Psoas muscle (tissue), 8 donors: ENCODE measurements around the gene GDPD3. TPM values are rescaled to one million over a fixed set of nuclear protein-coding genes. Genes with fewer than 3 reads are reported as not detected.
A peak's percentile ranks its signal among the peaks of the same experiment; 100 is the strongest.

Source experiments
- ATAC-seq, 4 donors: fragments of 200-7000 bp; cut with Tn5 transposase; one replicate each; pipeline ENCODE4 v1.9.1; 2020; ENCODE audit warnings: moderate library complexity in 3 of 4, mild to moderate bottlenecking in 2 of 4
- DNase-seq, 2 donors: peaks; one replicate each; pipeline ENCODE4 v3.0.0-alpha.2; 2020
- H3K27ac ChIP-seq: fragments of 200-600 bp; one replicate; pipeline ENCODE4 v1.8.0; 2022
- H3K27me3 ChIP-seq, 3 donors: fragments of 200-600 bp in 1 of 3; one replicate each; pipeline versions ENCODE4 v1.6.1 to v1.8.0; 2013 to 2022; ENCODE audit warnings: low read length in 2 of 3, mild to moderate bottlenecking in 2 of 3, moderate library complexity in 1 of 3; ENCODE audit not compliant: insufficient read depth in 3 of 3
- H3K36me3 ChIP-seq, 2 donors: fragments of 200-600 bp in 1 of 2; one replicate each; pipeline versions ENCODE4 v1.6.1 to v1.8.0; 2013 to 2022; ENCODE audit warnings: low read depth in 1 of 2, mild to moderate bottlenecking in 1 of 2, moderate library complexity in 1 of 2; ENCODE audit not compliant: insufficient read depth in 1 of 2
- H3K4me1 ChIP-seq: fragments of 200-600 bp; one replicate; pipeline ENCODE4 v1.8.0; 2022
- H3K4me3 ChIP-seq: fragments of 200-600 bp; one replicate; pipeline ENCODE4 v1.8.0; 2022; ENCODE audit warnings: mild to moderate bottlenecking
- H3K9me3 ChIP-seq: fragments of 200-600 bp; one replicate; pipeline ENCODE4 v1.8.0; 2022
- WGBS, 3 donors: extraction: QIAGEN DNeasy Blood & Tissue Kit; methylation state at CpG; one replicate each; pipeline versions ENCODE4 v1.1.6 to v1.1.7; 2013; 5-methylcytosine and 5-hydroxymethylcytosine counted together
- intact Hi-C, 2 donors: fragments of 100-400 bp; cut with DNase I; formaldehyde crosslinking; loops; one replicate each; pipeline versions ENCODE4 v1.11.0 to v1.14.2; 2022
- polyA plus RNA-seq, 3 donors: library from polyadenylated mRNA; stranded (reverse); fragments of 200-250 nt; gene quantifications; one replicate each; pipeline ENCODE4 v1.2.3, GENCODE V29; 2013
- total RNA-seq, 4 donors: library from RNA; stranded (reverse); fragmentation: NEBNext Ultra II Directional in 2 of 4; extraction: Animal tissue kit (Norgen Biotek cat#: 25700) in 2 of 4; gene quantifications; one replicate each; pipeline versions ENCODE4 v1.2.1 to v1.2.4, GENCODE V29; 2021 to 2023
- TF ChIP-seq, protein P1 (sequence below): fragments of 200-600 bp; IDR thresholded peaks from one replicate; pipeline ENCODE4 v1.8.0; 2022; ENCODE audit warnings: antibody characterized with exemption
- donor health status: healthy with polysubstance abuse.
- donor health status: DM: no; HTN: no; CAD: no; lungs with moderate emphysema.
- donor health status: Bipolar disorder and iron deficiency.
- donor health status: healthy.
- donor health status: DM: yes; HTN: yes; CAD: no.
- donor health status: DM: no; HTN: no; CAD: no.
- donor health status: DM: no; HTN: no; CAD: no.
- donor health status: DM: yes; HTN: yes; CAD: no.

GDPD3 gene
- total and polyA plus RNA-seq, 7 donors, result 0.48 to 3.1 (median 0.89) TPM

DNA sequence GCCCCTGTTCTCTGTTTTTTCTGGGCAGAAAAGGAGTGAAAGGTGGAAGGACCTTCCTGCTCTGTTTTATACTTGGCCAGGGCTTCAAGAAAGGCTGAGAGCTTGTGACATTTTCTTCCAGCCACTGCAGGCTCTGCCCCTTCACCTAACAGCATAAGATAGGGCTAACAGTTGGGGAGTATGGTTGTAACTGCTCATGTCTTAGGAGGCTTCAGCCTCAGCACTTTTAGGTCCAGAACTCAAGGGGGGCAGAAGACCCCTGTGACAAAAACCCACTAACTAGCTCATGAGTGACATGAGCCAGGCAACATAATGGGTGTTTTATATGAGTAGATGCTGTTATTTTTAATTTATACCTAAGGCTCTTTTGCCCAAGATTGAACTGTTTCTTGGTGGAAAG, 42.8 kb downstream of the GDPD3 start:
- intact Hi-C loops, result no loop called here
- TF ChIP-seq, protein P1, sequence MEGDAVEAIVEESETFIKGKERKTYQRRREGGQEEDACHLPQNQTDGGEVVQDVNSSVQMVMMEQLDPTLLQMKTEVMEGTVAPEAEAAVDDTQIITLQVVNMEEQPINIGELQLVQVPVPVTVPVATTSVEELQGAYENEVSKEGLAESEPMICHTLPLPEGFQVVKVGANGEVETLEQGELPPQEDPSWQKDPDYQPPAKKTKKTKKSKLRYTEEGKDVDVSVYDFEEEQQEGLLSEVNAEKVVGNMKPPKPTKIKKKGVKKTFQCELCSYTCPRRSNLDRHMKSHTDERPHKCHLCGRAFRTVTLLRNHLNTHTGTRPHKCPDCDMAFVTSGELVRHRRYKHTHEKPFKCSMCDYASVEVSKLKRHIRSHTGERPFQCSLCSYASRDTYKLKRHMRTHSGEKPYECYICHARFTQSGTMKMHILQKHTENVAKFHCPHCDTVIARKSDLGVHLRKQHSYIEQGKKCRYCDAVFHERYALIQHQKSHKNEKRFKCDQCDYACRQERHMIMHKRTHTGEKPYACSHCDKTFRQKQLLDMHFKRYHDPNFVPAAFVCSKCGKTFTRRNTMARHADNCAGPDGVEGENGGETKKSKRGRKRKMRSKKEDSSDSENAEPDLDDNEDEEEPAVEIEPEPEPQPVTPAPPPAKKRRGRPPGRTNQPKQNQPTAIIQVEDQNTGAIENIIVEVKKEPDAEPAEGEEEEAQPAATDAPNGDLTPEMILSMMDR, result no peak
- ATAC-seq (no peak), DNase-seq (no peak)
- Histone ChIP-seq H3K4me3 (peak overlapping the region; percentile 91), H3K4me1 (peaks cover 35% of the 10 kb centered on the region), H3K27ac (peak overlapping the region; percentile 99), H3K36me3 (peaks cover 13 to 70% of the 10 kb centered on the region in 2 donors), H3K9me3 (no peaks in the 10 kb centered on the region), H3K27me3 (no peaks in the 10 kb centered on the region)

DNA sequence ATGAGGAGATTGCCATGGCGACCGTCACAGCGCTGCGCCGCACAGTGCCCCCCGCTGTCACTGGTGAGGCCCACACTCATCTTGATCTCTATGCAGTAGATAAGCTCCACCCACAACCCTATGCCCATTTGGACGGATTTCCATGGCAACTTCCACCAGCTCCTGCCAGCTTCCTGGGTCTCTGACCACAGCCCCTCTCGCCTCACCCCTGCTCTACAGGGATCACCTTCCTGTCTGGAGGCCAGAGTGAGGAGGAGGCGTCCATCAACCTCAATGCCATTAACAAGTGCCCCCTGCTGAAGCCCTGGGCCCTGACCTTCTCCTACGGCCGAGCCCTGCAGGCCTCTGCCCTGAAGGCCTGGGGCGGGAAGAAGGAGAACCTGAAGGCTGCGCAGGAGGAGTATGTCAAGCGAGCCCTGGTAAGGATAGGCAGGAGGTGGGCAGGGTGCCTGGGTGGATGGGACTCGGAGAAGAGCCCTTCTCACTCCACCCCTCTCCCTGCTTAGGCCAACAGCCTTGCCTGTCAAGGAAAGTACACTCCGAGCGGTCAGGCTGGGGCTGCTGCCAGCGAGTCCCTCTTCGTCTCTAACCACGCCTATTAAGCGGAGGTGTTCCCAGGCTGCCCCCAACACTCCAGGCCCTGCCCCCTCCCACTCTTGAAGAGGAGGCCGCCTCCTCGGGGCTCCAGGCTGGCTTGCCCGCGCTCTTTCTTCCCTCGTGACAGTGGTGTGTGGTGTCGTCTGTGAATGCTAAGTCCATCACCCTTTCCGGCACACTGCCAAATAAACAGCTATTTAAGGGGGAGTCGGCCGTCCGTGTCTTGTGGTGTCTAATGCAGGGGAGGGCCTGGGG, 43.5 kb downstream of the GDPD3 start:
- TF ChIP-seq, protein P1, result no peak
- Histone ChIP-seq H3K36me3 (peaks cover 13 to 70% of the 10 kb centered on the region in 2 donors), H3K4me3 (peak overlapping the region; percentile 91), H3K9me3 (no peaks in the 10 kb centered on the region), H3K4me1 (peaks cover 35% of the 10 kb centered on the region), H3K27ac (peak overlapping the region; percentile 99), H3K27me3 (no peaks in the 10 kb centered on the region)
- no peak for ATAC-seq
- peak in 1 of 2 donors; percentile 77 for DNase-seq
- intact Hi-C loops, result loop anchor here in 1 of 2 donors (10.0 kb wide), 1 partner anchor 55 kb away; the partner anchor contains the start of gene MAPK3
- WGBS, 3 donors, result 40 to 62% (median 43%) methylated on average over 31 of the region's 31 CpGs

DNA sequence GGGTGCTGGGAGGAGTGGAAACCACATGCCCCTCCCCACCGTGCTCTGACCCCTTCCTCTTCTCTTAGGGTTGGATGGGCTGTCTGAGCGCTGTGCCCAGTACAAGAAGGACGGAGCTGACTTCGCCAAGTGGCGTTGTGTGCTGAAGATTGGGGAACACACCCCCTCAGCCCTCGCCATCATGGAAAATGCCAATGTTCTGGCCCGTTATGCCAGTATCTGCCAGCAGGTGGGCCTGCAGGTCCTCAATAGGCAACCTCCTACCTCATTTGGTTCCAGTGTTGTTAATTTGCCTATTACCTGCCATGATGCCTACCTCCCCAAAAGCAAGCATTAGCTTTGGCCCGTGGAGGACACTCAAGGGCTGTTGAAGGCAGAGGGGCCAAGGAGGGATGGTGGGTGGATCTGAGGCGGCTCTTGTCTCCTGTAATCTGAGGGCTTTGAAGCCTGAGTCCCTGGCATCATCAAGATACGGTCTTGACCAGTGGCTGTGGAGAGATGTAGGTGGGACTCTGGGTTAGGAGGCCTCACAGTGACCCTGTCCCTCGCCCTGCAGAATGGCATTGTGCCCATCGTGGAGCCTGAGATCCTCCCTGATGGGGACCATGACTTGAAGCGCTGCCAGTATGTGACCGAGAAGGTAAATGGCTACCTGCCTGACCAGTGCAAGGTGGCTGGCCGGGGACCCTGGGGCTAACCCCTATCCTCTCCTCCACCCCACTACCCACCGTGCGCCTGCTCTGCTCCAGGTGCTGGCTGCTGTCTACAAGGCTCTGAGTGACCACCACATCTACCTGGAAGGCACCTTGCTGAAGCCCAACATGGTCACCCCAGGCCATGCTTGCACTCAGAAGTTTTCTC, 44.4 kb downstream of the GDPD3 start:
- WGBS, 3 donors, result 50 to 77% (median 53%) methylated on average over 16 to 17 of the region's 17 CpGs
- Histone ChIP-seq H3K4me1 (peaks cover 35% of the 10 kb centered on the region), H3K27me3 (no peaks in the 10 kb centered on the region), H3K27ac (peak overlapping the region; percentile 99), H3K9me3 (no peaks in the 10 kb centered on the region), H3K36me3 (peaks cover 13 to 70% of the 10 kb centered on the region in 2 donors), H3K4me3 (peak overlapping the region; percentile 91)
- DNase-seq (peak in 1 of 2 donors; percentile 59), ATAC-seq (no peak)
- intact Hi-C loops, result loop anchor here in 1 of 2 donors (10.0 kb wide), 1 partner anchor 56 kb away; the partner anchor contains the start of gene MAPK3
- TF ChIP-seq, protein P1, result peak; percentile 29

DNA sequence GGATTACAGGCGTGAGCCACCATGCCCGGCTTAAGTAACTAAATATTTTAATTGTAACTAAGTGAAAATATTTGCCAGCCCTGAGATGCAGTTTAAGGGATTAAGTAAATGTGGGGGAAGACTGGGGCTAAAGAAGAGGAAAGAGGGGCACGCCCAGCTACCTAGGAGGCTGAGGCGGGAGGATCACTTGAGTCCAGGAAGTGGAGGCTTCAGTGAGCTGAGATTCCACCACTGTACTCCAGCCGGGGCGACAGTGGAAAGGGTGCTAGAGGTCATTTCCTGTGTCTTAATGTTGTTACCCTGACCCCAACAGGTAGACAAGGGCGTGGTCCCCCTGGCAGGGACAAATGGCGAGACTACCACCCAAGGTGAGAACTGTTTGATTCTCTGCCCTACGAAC, 45.0 kb downstream of the GDPD3 start:
- H3K36me3 ChIP-seq, result peaks cover 13 to 70% of the 10 kb centered on the region in 2 donors
- 62 to 80% (median 69%) methylated on average over 9 of the region's 9 CpGs for WGBS, 3 donors

More for the DNA sequence above, 45.0 kb downstream of the GDPD3 start:
- no peak for DNase-seq
- no peak for ATAC-seq
- Histone ChIP-seq H3K27ac (peak overlapping the region; percentile 99), H3K9me3 (no peaks in the 10 kb centered on the region), H3K4me1 (peaks cover 40% of the 10 kb centered on the region), H3K4me3 (peak overlapping the region; percentile 91), H3K27me3 (no peaks in the 10 kb centered on the region)
- TF ChIP-seq, protein P1, result no peak
- intact Hi-C loops, result loop anchor here in 1 of 2 donors (10.0 kb wide), 1 partner anchor 56 kb away; the partner anchor contains the start of gene MAPK3
